Right cardiac atrium (tissue), 5 donors: ENCODE data around the gene CMSS1. TPM values are rescaled to one million over a fixed set of nuclear protein-coding genes. Genes with fewer than 3 reads are reported as not detected.

Experiments
- ATAC-seq, 2 donors: fragments of 200-7000 bp; cut with Tn5 transposase; one replicate each; pipeline versions ENCODE4 v1.8.0 to v1.9.1; 2020; ENCODE audit warnings: moderate library complexity in 2 of 2, mild to moderate bottlenecking in 1 of 2
- DNase-seq, 3 donors: peaks; one replicate each; pipeline ENCODE4 v3.0.0-alpha.2; 2020
- H3K27ac ChIP-seq: one replicate; pipeline ENCODE4 v1.5.1; 2013; ENCODE audit warnings: mild to moderate bottlenecking, low read length, control low read depth, moderate library complexity
- H3K27me3 ChIP-seq: one replicate; pipeline ENCODE4 v1.6.1; 2013; ENCODE audit not compliant: control insufficient read depth, insufficient read depth
- H3K4me1 ChIP-seq: one replicate; pipeline ENCODE4 v1.6.1; 2013; ENCODE audit warnings: low read length; ENCODE audit not compliant: control insufficient read depth, insufficient read depth
- H3K4me3 ChIP-seq: one replicate; pipeline ENCODE4 v1.5.1; 2013; ENCODE audit warnings: low read length, control low read depth
- H3K9me3 ChIP-seq: one replicate; pipeline ENCODE4 v1.6.1; 2013; ENCODE audit warnings: low read length; ENCODE audit not compliant: control insufficient read depth
- WGBS: extraction: QIAGEN DNeasy Blood & Tissue Kit; methylation state at CpG from one replicate; pipeline ENCODE4 v1.1.7; 2013; 5-methylcytosine and 5-hydroxymethylcytosine counted together
- intact Hi-C, 4 donors: fragments of 100-400 bp; cut with DNase I; formaldehyde crosslinking; loops; one replicate each; pipeline versions ENCODE4 v1.11.0 to v1.14.0; 2022 to 2023
- polyA plus RNA-seq: library from polyadenylated mRNA; stranded (reverse); fragments of 200-250 nt; gene quantifications from one replicate; pipeline ENCODE4 v1.2.3, GENCODE V29; 2013
- total RNA-seq, 4 donors: library from RNA; stranded (reverse); fragmentation: NEBNext Ultra II Directional; extraction: Animal tissue kit (Norgen Biotek cat#: 25700); gene quantifications; one replicate each; pipeline ENCODE4 v1.2.1, GENCODE V29; 2021
- donor health status: healthy with polysubstance abuse.
- donor health status: DM: no; HTN: yes; CAD: no.
- donor health status: DM: no; HTN: no; CAD: no.
- donor health status: DM: no; HTN: yes; CAD: no; lungs with severe emphysema.
- donor health status: DM: yes; HTN: yes; CAD: no.

Gene CMSS1
- total and polyA plus RNA-seq, 5 donors = 18.9 to 33.8 (median 26.6) TPM

GRCh38 chr3:99934975-99935797, 117.5 kb downstream of the CMSS1 start:
- Histone ChIP-seq H3K9me3 (no peaks in the 10 kb centered on the region), H3K27me3 (no peaks in the 10 kb centered on the region), H3K27ac (peak overlapping the region; percentile 62), H3K4me3 (no peak overlapping the region), H3K4me1 (peaks cover 9% of the 10 kb centered on the region)
- intact Hi-C loops = no loop called here
- peak; percentile 83 to 94 for ATAC-seq
- WGBS = 15% methylated on average over 4 of the region's 4 CpGs
- no peak for DNase-seq

- ATAC-seq (no peak), DNase-seq (no peak)
- Histone ChIP-seq H3K27me3 (no peaks in the 10 kb centered on the region), H3K9me3 (no peaks in the 10 kb centered on the region), H3K4me1 (peaks cover 5% of the 10 kb centered on the region), H3K4me3 (no peak overlapping the region), H3K27ac (no peak overlapping the region)
- WGBS = 53% methylated on average over 3 of the region's 3 CpGs
- intact Hi-C loops = no loop called here
These were observed 120.7 kb downstream of the CMSS1 start for GRCh38 chr3:99938270-99938911.

DNA sequence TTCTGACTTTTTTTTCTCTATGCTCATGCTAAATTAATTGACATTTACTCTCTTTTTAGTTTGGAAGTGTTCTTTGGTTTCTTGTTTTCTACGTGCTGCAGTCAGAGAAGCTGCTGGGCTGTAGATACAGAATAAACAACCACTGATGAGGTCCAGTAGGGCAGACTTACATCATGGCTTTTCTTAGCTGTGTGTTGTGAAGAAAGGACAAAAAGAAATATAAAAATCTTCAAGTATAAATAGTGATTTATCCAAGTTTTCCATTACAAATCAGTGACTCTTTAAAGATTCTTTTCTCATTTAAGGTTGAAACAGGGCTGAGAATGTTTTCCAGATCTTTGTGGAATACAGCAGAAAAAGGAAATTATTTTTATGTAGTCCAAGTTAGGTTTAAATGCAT, 122.2 kb downstream of the CMSS1 start:
- H3K27me3 ChIP-seq = no peaks in the 10 kb centered on the region
- ATAC-seq (no peak), DNase-seq (no peak)
- no peaks in the 10 kb centered on the region for H3K9me3 ChIP-seq
- no peak overlapping the region for H3K27ac ChIP-seq
- 54% methylated on average over 1 of the region's 1 CpG for WGBS
- intact Hi-C loops = no loop called here
- H3K4me3 ChIP-seq = no peak overlapping the region
- peaks cover 7% of the 10 kb centered on the region for H3K4me1 ChIP-seq

- Histone ChIP-seq H3K27me3 (no peaks in the 10 kb centered on the region), H3K4me3 (no peak overlapping the region), H3K9me3 (no peaks in the 10 kb centered on the region), H3K4me1 (peaks cover 10% of the 10 kb centered on the region), H3K27ac (peak overlapping the region; percentile 15)
- intact Hi-C loops = no loop called here
- WGBS = 72% methylated on average over 2 of the region's 2 CpGs
- DNase-seq (no peak), ATAC-seq (no peak)
These were observed 122.7 kb downstream of the CMSS1 start for GRCh38 chr3:99940350-99940749.

GRCh38 chr3:99941211-99941610, 123.5 kb downstream of the CMSS1 start:
- no peak for DNase-seq
- Histone ChIP-seq H3K4me3 (no peak overlapping the region), H3K4me1 (peaks cover 8% of the 10 kb centered on the region), H3K9me3 (no peaks in the 10 kb centered on the region), H3K27ac (no peak overlapping the region), H3K27me3 (no peaks in the 10 kb centered on the region)
- no peak for ATAC-seq
- 79% methylated on average over 1 of the region's 1 CpG for WGBS
- intact Hi-C loops = no loop called here

- no peak for DNase-seq
- H3K4me1 ChIP-seq = peaks cover 8% of the 10 kb centered on the region
- peak; percentile 69 to 72 for ATAC-seq
- H3K4me3 ChIP-seq = no peak overlapping the region
- no peaks in the 10 kb centered on the region for H3K9me3 ChIP-seq
- intact Hi-C loops = no loop called here
- no peaks in the 10 kb centered on the region for H3K27me3 ChIP-seq
- no peak overlapping the region for H3K27ac ChIP-seq
- 47% methylated on average over 4 of the region's 4 CpGs for WGBS
These were observed 126.5 kb downstream of the CMSS1 start for GRCh38 chr3:99943931-99944761.

DNA sequence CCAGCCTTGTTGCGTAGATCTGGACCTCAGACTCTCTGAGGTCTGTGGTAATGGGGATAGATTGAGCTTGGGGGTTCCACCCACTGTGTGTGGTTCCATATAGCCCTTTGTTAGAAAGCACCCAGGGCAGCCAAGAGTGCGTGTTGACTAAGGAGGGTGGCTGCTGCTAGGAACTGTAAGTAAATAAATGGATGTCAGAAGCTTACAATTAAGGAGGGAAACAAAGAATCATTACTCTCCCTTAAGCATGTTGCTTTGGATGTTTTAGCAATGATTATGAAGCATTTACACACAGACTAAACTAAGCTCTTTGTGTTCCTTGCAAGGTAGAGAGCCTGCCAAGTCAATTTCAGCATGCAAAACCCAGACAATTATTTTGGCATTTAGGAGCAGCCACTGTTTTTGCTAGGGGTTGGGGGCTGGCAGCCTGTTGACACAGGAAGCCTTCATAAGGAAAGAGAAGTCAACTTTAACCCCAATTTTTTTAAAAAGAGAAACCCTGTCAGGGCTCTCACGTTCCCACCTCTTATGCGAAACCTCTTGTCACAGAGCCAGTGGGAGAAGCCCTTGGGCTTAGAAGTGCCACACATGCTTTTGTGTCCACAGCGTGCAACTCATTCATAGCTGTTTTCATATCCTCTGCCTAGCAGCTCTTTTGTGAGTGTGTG, 127.8 kb downstream of the CMSS1 start:
- Histone ChIP-seq H3K9me3 (no peaks in the 10 kb centered on the region), H3K27ac (peak overlapping the region; percentile 54), H3K4me1 (peaks cover 6% of the 10 kb centered on the region), H3K27me3 (no peaks in the 10 kb centered on the region), H3K4me3 (no peak overlapping the region)
- peak; percentile 68 to 69 for ATAC-seq
- 39% methylated on average over 5 of the region's 5 CpGs for WGBS
- intact Hi-C loops = no loop called here
- DNase-seq = peak in 2 of 3 donors; percentile 25 to 66

- no peak for DNase-seq
- 43% methylated on average over 3 of the region's 3 CpGs for WGBS
- intact Hi-C loops = no loop called here
- Histone ChIP-seq H3K27me3 (no peaks in the 10 kb centered on the region), H3K4me3 (no peak overlapping the region), H3K27ac (no peak overlapping the region), H3K4me1 (peaks cover 6% of the 10 kb centered on the region), H3K9me3 (no peaks in the 10 kb centered on the region)
- ATAC-seq = no peak
These were observed 129.7 kb downstream of the CMSS1 start for GRCh38 chr3:99947356-99947755.

GRCh38 chr3:99948467-99949089, 130.9 kb downstream of the CMSS1 start:
- Histone ChIP-seq H3K4me1 (peaks cover 6% of the 10 kb centered on the region), H3K9me3 (no peaks in the 10 kb centered on the region), H3K4me3 (no peak overlapping the region), H3K27ac (no peak overlapping the region), H3K27me3 (no peaks in the 10 kb centered on the region)
- DNase-seq (no peak), ATAC-seq (no peak)
- 94% methylated on average over 1 of the region's 1 CpG for WGBS
- intact Hi-C loops = no loop called here

- ATAC-seq (no peak), DNase-seq (no peak)
- Histone ChIP-seq H3K9me3 (no peaks in the 10 kb centered on the region), H3K27me3 (no peaks in the 10 kb centered on the region), H3K4me1 (peaks cover 4% of the 10 kb centered on the region), H3K4me3 (no peak overlapping the region), H3K27ac (no peak overlapping the region)
- 93% methylated on average over 5 of the region's 5 CpGs for WGBS
- intact Hi-C loops = no loop called here
These were observed 132.5 kb downstream of the CMSS1 start for GRCh38 chr3:99949956-99950670.
